Epithelial cell of esophagus (primary cell): ENCODE data around the gene CEMP1.

Experiments
- DNase-seq: peaks from one replicate; pipeline ENCODE4 v3.0.0; 2010; ENCODE audit warnings: low read depth
- H3K4me3 ChIP-seq: 2 replicates; pipeline ENCODE4 v1.5.1; 2011; ENCODE audit warnings: mild to moderate bottlenecking, low read length, control low read depth
- TF ChIP-seq, protein P1 (sequence below): IDR thresholded peaks from 2 replicates; pipeline ENCODE4 v1.5.1; 2011; ENCODE audit warnings: low read depth, mild to moderate bottlenecking, low read length, control low read depth, inconsistent platforms; ENCODE audit not compliant: insufficient read depth; ENCODE audit errors: missing control alignments

CEMP1 gene

DNA sequence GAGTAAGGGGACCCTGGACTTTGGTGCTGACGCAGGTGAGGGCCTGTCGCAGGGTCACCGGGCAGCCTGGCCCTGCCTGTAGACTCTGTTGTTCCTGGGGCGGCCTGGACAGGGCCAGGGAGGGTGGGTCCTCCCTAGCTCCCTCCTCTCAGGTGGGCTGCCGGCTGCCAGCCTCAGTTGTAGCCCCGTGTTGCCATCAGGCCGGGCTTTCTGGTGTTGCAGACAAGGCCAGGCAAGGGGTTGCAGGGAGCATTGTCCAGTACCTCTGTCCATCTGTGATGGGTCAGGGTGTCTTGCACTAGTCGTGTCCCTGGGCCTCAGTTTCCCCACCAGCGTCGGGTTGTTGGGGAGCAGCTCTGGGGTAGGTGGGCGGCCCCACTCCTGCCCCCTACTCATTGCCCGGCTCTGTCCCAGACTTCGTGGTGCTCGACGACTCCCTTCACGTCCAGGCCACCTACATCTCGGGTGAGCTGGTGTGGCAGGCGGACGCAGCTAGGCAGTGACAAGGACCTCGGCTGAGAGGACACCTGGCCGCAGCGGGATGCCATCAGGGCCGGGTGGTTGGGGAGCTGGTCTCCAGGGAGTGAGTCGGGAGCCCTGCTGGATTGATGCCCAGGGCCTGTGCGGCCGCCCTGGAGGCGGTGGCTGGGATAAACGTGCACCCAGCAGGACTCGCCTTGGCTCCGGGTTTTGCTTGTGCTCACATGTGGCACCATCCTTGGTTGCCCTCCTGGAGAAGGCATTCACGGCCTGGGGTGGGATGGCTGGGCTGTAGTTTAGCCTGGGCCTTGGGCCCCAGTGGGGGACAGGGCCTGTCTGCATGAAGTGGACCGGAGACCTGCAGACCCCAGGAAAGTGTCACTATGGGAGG, 1.9 kb downstream of the CEMP1 start:
- no peak overlapping the region for H3K4me3 ChIP-seq
- DNase-seq, result no peak
- TF ChIP-seq, protein P1, sequence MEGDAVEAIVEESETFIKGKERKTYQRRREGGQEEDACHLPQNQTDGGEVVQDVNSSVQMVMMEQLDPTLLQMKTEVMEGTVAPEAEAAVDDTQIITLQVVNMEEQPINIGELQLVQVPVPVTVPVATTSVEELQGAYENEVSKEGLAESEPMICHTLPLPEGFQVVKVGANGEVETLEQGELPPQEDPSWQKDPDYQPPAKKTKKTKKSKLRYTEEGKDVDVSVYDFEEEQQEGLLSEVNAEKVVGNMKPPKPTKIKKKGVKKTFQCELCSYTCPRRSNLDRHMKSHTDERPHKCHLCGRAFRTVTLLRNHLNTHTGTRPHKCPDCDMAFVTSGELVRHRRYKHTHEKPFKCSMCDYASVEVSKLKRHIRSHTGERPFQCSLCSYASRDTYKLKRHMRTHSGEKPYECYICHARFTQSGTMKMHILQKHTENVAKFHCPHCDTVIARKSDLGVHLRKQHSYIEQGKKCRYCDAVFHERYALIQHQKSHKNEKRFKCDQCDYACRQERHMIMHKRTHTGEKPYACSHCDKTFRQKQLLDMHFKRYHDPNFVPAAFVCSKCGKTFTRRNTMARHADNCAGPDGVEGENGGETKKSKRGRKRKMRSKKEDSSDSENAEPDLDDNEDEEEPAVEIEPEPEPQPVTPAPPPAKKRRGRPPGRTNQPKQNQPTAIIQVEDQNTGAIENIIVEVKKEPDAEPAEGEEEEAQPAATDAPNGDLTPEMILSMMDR, result peak; percentile 7

DNA sequence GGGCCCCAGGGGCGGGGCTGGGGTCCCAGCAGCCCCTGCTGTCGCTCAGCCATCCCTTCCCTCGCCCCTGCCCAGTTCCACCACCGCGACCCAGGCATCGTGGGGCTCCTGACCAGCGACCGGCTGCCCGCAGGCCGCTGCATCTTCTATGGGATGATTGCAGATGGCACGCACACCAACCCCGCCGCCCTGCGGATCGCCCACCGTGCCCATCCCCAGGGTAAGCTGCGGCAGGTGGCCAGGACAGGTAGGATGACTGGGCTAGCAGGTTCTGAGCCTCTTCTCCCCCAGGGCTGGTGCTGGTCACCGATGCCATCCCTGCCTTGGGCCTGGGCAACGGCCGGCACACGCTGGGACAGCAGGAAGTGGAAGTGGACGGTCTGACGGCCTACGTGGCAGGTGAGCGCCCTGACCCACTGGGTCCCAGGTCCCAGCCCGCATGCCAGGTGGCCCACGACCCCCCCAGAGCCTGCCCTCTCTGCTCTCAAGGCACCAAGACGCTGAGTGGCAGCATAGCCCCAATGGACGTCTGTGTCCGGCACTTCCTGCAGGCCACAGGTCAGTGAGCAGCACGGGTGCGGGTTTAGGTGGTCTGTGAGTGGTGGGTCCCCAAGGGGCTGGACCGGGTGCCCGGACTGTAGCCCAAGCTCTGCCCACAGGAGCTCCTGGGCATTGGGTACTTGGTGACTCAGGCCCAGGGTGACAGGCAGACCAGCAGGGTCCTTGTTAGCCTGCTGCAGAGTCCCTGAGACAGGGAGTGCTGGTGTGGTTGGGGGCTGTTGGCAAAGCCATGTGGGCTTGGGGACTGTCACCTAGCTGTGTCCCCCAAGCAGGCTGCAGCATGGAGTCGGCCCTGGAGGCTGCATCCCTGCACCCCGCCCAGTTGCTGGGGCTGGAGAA, 2.8 kb downstream of the CEMP1 start:
- TF ChIP-seq, protein P1, result no peak
- no peak for DNase-seq
- no peak overlapping the region for H3K4me3 ChIP-seq

DNA sequence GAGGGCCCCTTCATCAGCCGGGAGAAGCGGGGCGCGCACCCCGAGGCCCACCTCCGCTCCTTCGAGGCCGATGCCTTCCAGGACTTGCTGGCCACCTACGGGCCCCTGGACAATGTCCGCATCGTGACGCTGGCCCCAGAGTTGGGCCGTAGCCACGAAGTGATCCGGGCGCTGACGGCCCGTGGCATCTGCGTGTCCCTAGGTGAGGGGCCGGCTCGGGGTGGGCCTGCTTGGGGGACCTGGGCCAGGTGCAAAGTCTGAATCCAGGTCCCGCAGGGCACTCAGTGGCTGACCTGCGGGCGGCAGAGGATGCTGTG, 3.5 kb downstream of the CEMP1 start:
- no peak for DNase-seq
- no peak overlapping the region for H3K4me3 ChIP-seq
- TF ChIP-seq, protein P1, result no peak

DNA sequence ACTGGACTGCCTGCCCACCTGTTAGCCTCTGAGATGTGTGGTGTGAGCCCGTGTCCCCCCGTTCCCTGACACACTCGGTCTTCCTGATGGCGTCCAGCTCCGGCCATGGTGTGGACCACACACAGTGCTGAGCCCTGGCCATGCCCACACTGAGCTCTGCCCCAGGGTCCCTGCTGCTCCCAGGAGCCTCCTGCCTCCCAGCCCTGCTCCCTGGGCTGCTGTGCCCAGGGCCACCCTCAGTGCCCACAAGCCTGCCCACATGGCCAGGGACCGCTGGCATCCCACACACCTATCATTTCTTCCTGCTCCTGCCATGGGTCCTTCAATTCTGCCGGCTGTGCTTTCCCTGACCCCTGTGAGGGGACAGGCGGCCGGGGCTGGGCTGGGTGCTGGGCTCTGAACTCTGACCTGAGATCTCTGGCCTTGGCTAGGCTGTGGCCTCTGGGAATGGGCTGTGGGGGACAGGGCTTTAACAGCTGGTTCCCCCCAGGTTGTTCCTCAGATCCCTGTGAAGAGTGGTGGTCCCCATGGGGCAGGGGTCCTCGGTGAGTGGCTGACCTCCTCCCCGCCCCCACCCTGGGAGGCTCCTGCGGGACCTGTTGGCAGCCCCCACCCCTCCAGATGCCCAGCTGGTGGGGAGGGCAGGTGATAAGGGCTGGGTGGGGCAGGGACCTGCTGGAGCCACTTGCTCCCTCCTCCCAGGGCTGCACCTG, 4.0 kb downstream of the CEMP1 start:
- no peak overlapping the region for H3K4me3 ChIP-seq
- no peak for DNase-seq
- TF ChIP-seq, protein P1, result no peak

DNA sequence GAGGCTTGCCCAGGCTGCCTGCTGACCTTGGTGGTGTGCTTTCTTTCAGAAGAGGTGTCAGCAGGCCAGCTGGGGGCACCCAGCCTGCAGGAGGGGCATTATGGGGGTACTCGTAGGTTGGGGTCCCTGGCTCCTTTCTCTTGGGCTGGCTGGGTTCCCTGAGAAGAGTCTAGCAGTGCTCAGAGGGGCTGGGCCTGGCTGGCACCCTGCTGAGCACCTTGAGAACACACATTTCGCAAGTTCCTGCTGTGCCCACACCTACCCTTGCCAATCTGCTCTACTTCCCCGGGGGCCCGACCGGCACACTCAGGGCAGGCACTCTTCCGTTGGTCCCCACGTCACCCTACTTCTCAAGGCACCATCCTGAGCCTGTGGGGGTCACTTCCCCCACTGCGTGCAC, 5.1 kb downstream of the CEMP1 start:
- no peak overlapping the region for H3K4me3 ChIP-seq
- TF ChIP-seq, protein P1, result no peak
- DNase-seq, result no peak

DNA sequence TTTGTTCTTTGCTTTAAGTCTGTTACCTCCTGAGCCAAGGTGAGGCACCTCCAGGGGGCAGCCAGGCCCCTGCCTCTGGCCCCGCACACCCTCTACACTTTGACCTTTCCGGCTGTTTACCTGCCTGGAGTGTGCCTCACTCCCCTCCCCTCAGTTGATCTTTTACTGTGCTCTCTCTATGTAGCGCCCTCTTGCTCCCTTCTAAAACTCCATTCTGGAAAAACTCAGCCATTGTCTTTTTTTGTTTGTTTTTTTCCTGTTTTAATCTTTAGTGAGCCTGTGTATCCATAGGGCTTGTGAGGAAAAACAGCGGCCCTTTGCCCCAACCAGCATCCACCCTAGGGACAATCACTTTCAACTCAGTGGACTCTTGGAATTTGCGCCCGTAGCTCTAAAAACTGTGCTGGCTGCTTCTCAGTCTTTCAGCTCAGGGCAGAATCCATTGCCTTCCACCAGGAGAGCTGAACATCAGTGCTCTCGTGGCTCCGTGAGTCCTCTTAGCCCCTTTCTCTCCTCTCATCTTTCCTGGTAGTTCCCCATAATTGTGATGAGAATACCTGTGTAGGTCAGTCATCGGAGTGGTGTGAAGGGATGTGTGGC, 6.8 kb downstream of the CEMP1 start:
- no peak overlapping the region for H3K4me3 ChIP-seq
- no peak for DNase-seq
- TF ChIP-seq, protein P1, result no peak
